ENCODE results near the gene GABRP.
A peak's percentile ranks its signal among the peaks of the same experiment; 100 is the strongest.

GABRP gene

GRCh38 chr5:170809551-170809950 lies 26.0 kb downstream of the GABRP start:
- peak; percentile 54 for TF ChIP-seq CTCF (IDR thresholded peaks at IDR 0.05; ENCODE audit: low read depth, low read length, missing control alignments)
- H3K4me3 ChIP-seq (ENCODE audit: low read depth, low read length): no peak overlapping the region
- DNase-seq (ENCODE audit: low read depth): peak; percentile 28
- in situ Hi-C loops (cut with HindIII; ENCODE audit: low sequenced_read_pairs): no loop called here

GRCh38 chr5:170811719-170812118 lies 28.2 kb downstream of the GABRP start:
- H3K4me3 ChIP-seq (ENCODE audit: low read depth, low read length): no peak overlapping the region
- no peak for DNase-seq (ENCODE audit: low read depth)
- in situ Hi-C loops (cut with HindIII; ENCODE audit: low sequenced_read_pairs): no loop called here
- no peak for TF ChIP-seq CTCF (IDR thresholded peaks at IDR 0.05; ENCODE audit: low read depth, low read length, missing control alignments)

- no peak for TF ChIP-seq CTCF (IDR thresholded peaks at IDR 0.05; ENCODE audit: low read depth, low read length, missing control alignments)
- in situ Hi-C loops (cut with HindIII; ENCODE audit: low sequenced_read_pairs): no loop called here
- H3K4me3 ChIP-seq (ENCODE audit: low read depth, low read length): no peak overlapping the region
- no peak for DNase-seq (ENCODE audit: low read depth)
Observed at GRCh38 chr5:170813231-170813630, 29.7 kb downstream of the GABRP start.

GRCh38 chr5:170817195-170817594 lies 33.7 kb downstream of the GABRP start:
- no peak for TF ChIP-seq CTCF (IDR thresholded peaks at IDR 0.05; ENCODE audit: low read depth, low read length, missing control alignments)
- no peak overlapping the region for H3K4me3 ChIP-seq (ENCODE audit: low read depth, low read length)
- in situ Hi-C loops (cut with HindIII; ENCODE audit: low sequenced_read_pairs): no loop called here
- no peak for DNase-seq (ENCODE audit: low read depth)

GRCh38 chr5:170818232-170818631 lies 34.7 kb downstream of the GABRP start:
- in situ Hi-C loops (cut with HindIII; ENCODE audit: low sequenced_read_pairs): no loop called here
- no peak for TF ChIP-seq CTCF (IDR thresholded peaks at IDR 0.05; ENCODE audit: low read depth, low read length, missing control alignments)
- H3K4me3 ChIP-seq (ENCODE audit: low read depth, low read length): no peak overlapping the region
- no peak for DNase-seq (ENCODE audit: low read depth)

GRCh38 chr5:170819824-170820223 lies 36.3 kb downstream of the GABRP start:
- in situ Hi-C loops (cut with HindIII; ENCODE audit: low sequenced_read_pairs): no loop called here
- no peak for DNase-seq (ENCODE audit: low read depth)
- no peak for TF ChIP-seq CTCF (IDR thresholded peaks at IDR 0.05; ENCODE audit: low read depth, low read length, missing control alignments)

GRCh38 chr5:170821257-170821800 lies 37.8 kb downstream of the GABRP start:
- H3K4me3 ChIP-seq (ENCODE audit: low read depth, low read length): no peak overlapping the region
- TF ChIP-seq CTCF (IDR thresholded peaks at IDR 0.05; ENCODE audit: low read depth, low read length, missing control alignments): no peak
- in situ Hi-C loops (cut with HindIII; ENCODE audit: low sequenced_read_pairs): no loop called here
- no peak for DNase-seq (ENCODE audit: low read depth)

More at GRCh38 chr5:170819824-170820223, 36.3 kb downstream of the GABRP start:
- no peak overlapping the region for H3K4me3 ChIP-seq (ENCODE audit: low read depth, low read length)
